NT2/D1 (cell line): ENCODE results near the gene CDH24.

ENCODE experiments used
- SUZ12 ChIP-seq: IDR thresholded peaks from 2 replicates; pipeline ENCODE4 v1.6.1; 2011; ENCODE audit not compliant: insufficient read length, insufficient read depth; ENCODE audit errors: extremely low read depth
- YY1 ChIP-seq: IDR thresholded peaks from 2 replicates; pipeline ENCODE4 v1.6.1; 2011; ENCODE audit not compliant: insufficient read length, insufficient read depth
- ZNF274 ChIP-seq: IDR thresholded peaks from 2 replicates; pipeline ENCODE4 v1.6.1; 2011; ENCODE audit warnings: mild to moderate bottlenecking, low read depth, low read length

- TF ChIP-seq ZNF274: no peak
- TF ChIP-seq SUZ12: no peak
- no peak for TF ChIP-seq YY1
These were observed 8.3 kb downstream of the CDH24 start for GRCh38 chr14:23049011-23049410.
